ENCODE data around the gene CASKIN2.

The CASKIN2 gene

GRCh38 chr17:75475851-75476250 is 39.5 kb downstream of the CASKIN2 start:
- H3K4me1 Mint-ChIP-seq, result peaks cover 2 to 6% of the 10 kb centered on the region in 2 donors
- ATAC-seq (replicated peaks), result no peak
- H3K4me3 Mint-ChIP-seq, result no peak overlapping the region
- H3K27ac Mint-ChIP-seq, result no peak overlapping the region
- H3K9me3 Mint-ChIP-seq, result no peaks in the 10 kb centered on the region
- H3K27me3 Mint-ChIP-seq, result no peaks in the 10 kb centered on the region
- DNase-seq, result no peak
- peaks cover 35 to 50% of the 10 kb centered on the region in 2 donors for H3K36me3 Mint-ChIP-seq

- Mint-ChIP-seq H3K4me3 (no peak overlapping the region), H3K36me3 (peaks cover 35 to 46% of the 10 kb centered on the region in 2 donors), H3K4me1 (peaks cover 2 to 6% of the 10 kb centered on the region in 2 donors), H3K9me3 (no peaks in the 10 kb centered on the region), H3K27me3 (no peaks in the 10 kb centered on the region), H3K27ac (no peak overlapping the region)
- DNase-seq, result no peak
- ATAC-seq (replicated peaks), result no peak
Measured at GRCh38 chr17:75475144-75475835, 40.0 kb downstream of the CASKIN2 start.

- Mint-ChIP-seq H3K36me3 (peaks cover 35 to 46% of the 10 kb centered on the region in 2 donors), H3K9me3 (no peaks in the 10 kb centered on the region), H3K27me3 (no peaks in the 10 kb centered on the region), H3K4me3 (no peak overlapping the region), H3K4me1 (peaks cover under 1 to 6% of the 10 kb centered on the region in 2 donors), H3K27ac (no peak overlapping the region)
- no peak for ATAC-seq (replicated peaks)
- no peak for DNase-seq
Measured at GRCh38 chr17:75474736-75475135, 40.6 kb downstream of the CASKIN2 start.

GRCh38 chr17:75473246-75473645 is 42.1 kb downstream of the CASKIN2 start:
- no peak for ATAC-seq (replicated peaks)
- DNase-seq, result no peak
- no peaks in the 10 kb centered on the region for H3K9me3 Mint-ChIP-seq
- no peak overlapping the region for H3K27ac Mint-ChIP-seq
- H3K27me3 Mint-ChIP-seq, result no peaks in the 10 kb centered on the region
- H3K4me1 Mint-ChIP-seq, result peaks cover 3 to 6% of the 10 kb centered on the region in 2 donors
- no peak overlapping the region for H3K4me3 Mint-ChIP-seq
- peaks cover 35 to 46% of the 10 kb centered on the region in 2 donors for H3K36me3 Mint-ChIP-seq

- H3K4me3 Mint-ChIP-seq, result no peak overlapping the region
- no peak overlapping the region for H3K27ac Mint-ChIP-seq
- no peaks in the 10 kb centered on the region for H3K27me3 Mint-ChIP-seq
- peaks cover 3 to 6% of the 10 kb centered on the region in 2 donors for H3K4me1 Mint-ChIP-seq
- no peaks in the 10 kb centered on the region for H3K9me3 Mint-ChIP-seq
- no peak for ATAC-seq (replicated peaks)
- peaks cover 37 to 45% of the 10 kb centered on the region in 2 donors for H3K36me3 Mint-ChIP-seq
- DNase-seq, result no peak
Measured at GRCh38 chr17:75472119-75472518, 43.2 kb downstream of the CASKIN2 start.

GRCh38 chr17:75471207-75471606 is 44.1 kb downstream of the CASKIN2 start:
- Mint-ChIP-seq H3K4me3 (no peak overlapping the region), H3K36me3 (peaks cover 30 to 36% of the 10 kb centered on the region in 2 donors), H3K27ac (no peak overlapping the region), H3K9me3 (no peaks in the 10 kb centered on the region), H3K27me3 (no peaks in the 10 kb centered on the region), H3K4me1 (peaks cover 4 to 5% of the 10 kb centered on the region in 2 donors)
- ATAC-seq (replicated peaks) (no peak), DNase-seq (no peak)

GRCh38 chr17:75468779-75469373 is 46.5 kb downstream of the CASKIN2 start:
- peaks cover 6 to 14% of the 10 kb centered on the region in 2 donors for H3K4me1 Mint-ChIP-seq
- ATAC-seq (replicated peaks) (no peak), DNase-seq (no peak)
- H3K27me3 Mint-ChIP-seq, result no peaks in the 10 kb centered on the region
- H3K4me3 Mint-ChIP-seq, result no peak overlapping the region
- H3K9me3 Mint-ChIP-seq, result no peaks in the 10 kb centered on the region
- H3K27ac Mint-ChIP-seq, result no peak overlapping the region
- H3K36me3 Mint-ChIP-seq, result peaks cover 22 to 33% of the 10 kb centered on the region in 2 donors

GRCh38 chr17:75468291-75468754 is 47.0 kb downstream of the CASKIN2 start:
- no peak for ATAC-seq (replicated peaks)
- H3K27ac Mint-ChIP-seq, result no peak overlapping the region

GRCh38 chr17:75465039-75465438 is 50.3 kb downstream of the CASKIN2 start:
- ATAC-seq (replicated peaks) (no peak), DNase-seq (no peak)
- H3K27me3 Mint-ChIP-seq, result no peaks in the 10 kb centered on the region
- H3K27ac Mint-ChIP-seq, result no peak overlapping the region
- H3K4me3 Mint-ChIP-seq, result no peak overlapping the region
- no peaks in the 10 kb centered on the region for H3K9me3 Mint-ChIP-seq
- H3K36me3 Mint-ChIP-seq, result peaks cover 6 to 13% of the 10 kb centered on the region in 2 donors
- H3K4me1 Mint-ChIP-seq, result peaks cover 6 to 21% of the 10 kb centered on the region in 2 donors

More at GRCh38 chr17:75468291-75468754, 47.0 kb downstream of the CASKIN2 start:
- no peak for DNase-seq
- Mint-ChIP-seq H3K4me3 (no peak overlapping the region), H3K27me3 (no peaks in the 10 kb centered on the region), H3K9me3 (no peaks in the 10 kb centered on the region), H3K4me1 (peaks cover 6 to 18% of the 10 kb centered on the region in 2 donors), H3K36me3 (peaks cover 21 to 28% of the 10 kb centered on the region in 2 donors)

- no peak for DNase-seq
- no peak for ATAC-seq (replicated peaks)
Measured at GRCh38 chr17:75463603-75464002, 51.7 kb downstream of the CASKIN2 start.

GRCh38 chr17:75460295-75460694 is 55.0 kb downstream of the CASKIN2 start:
- Mint-ChIP-seq H3K27ac (peak overlapping the region; percentile 15), H3K27me3 (no peaks in the 10 kb centered on the region), H3K9me3 (no peaks in the 10 kb centered on the region), H3K36me3 (peaks cover 3 to 7% of the 10 kb centered on the region in 2 donors), H3K4me3 (no peak overlapping the region), H3K4me1 (peaks cover 27 to 29% of the 10 kb centered on the region in 2 donors)
- no peak for ATAC-seq (replicated peaks)
- DNase-seq, result no peak

More at GRCh38 chr17:75463603-75464002, 51.7 kb downstream of the CASKIN2 start:
- no peak overlapping the region for H3K27ac Mint-ChIP-seq
- peaks cover 6 to 13% of the 10 kb centered on the region in 2 donors for H3K36me3 Mint-ChIP-seq
- H3K4me3 Mint-ChIP-seq, result no peak overlapping the region
- H3K9me3 Mint-ChIP-seq, result no peaks in the 10 kb centered on the region
- H3K4me1 Mint-ChIP-seq, result peaks cover 16 to 26% of the 10 kb centered on the region in 2 donors
- H3K27me3 Mint-ChIP-seq, result no peaks in the 10 kb centered on the region

GRCh38 chr17:75459590-75460267 is 55.6 kb downstream of the CASKIN2 start:
- no peak for DNase-seq
- H3K4me3 Mint-ChIP-seq, result no peak overlapping the region
- ATAC-seq (replicated peaks), result no peak
- no peaks in the 10 kb centered on the region for H3K9me3 Mint-ChIP-seq
- H3K27ac Mint-ChIP-seq, result peak overlapping the region; percentile 15
- H3K4me1 Mint-ChIP-seq, result peaks cover 27 to 29% of the 10 kb centered on the region in 2 donors
- no peaks in the 10 kb centered on the region for H3K27me3 Mint-ChIP-seq
- peaks cover 0 to 4% of the 10 kb centered on the region in 2 donors for H3K36me3 Mint-ChIP-seq

- Mint-ChIP-seq H3K27me3 (no peaks in the 10 kb centered on the region), H3K27ac (no peak overlapping the region), H3K4me3 (no peak overlapping the region), H3K9me3 (no peaks in the 10 kb centered on the region), H3K4me1 (peaks cover 28 to 31% of the 10 kb centered on the region in 2 donors), H3K36me3 (peaks cover 0 to 3% of the 10 kb centered on the region in 2 donors)
- ATAC-seq (replicated peaks) (no peak), DNase-seq (no peak)
Measured at GRCh38 chr17:75459246-75459589, 56.1 kb downstream of the CASKIN2 start.

- Mint-ChIP-seq H3K27ac (peak overlapping the region; percentile 93), H3K4me1 (peaks cover 24 to 35% of the 10 kb centered on the region in 2 donors), H3K27me3 (peaks cover 0 to 4% of the 10 kb centered on the region in 2 donors), H3K9me3 (no peaks in the 10 kb centered on the region), H3K36me3 (no peaks in the 10 kb centered on the region), H3K4me3 (peak overlapping the region; percentile 95 to 97)
- DNase-seq (no peak), ATAC-seq (replicated peaks) (peak; percentile 28 to 31)
Measured at GRCh38 chr17:75457047-75457654, 58.2 kb downstream of the CASKIN2 start.

All from stimulated activated naive B cell treated with anti-CD40 and anti-IgM and Interleukin-4, amounts not matched to agents 10 μg/mL and 1 μg/mL and 100 μg/mL, for 72 hours (primary cell).